H9 (cell line): ENCODE measurements around the gene ZNF432. TPM values are rescaled to one million over a fixed set of nuclear protein-coding genes. Genes with fewer than 3 reads are reported as not detected.

Experiments used
- DNase-seq: peaks from one replicate; pipeline ENCODE4 v3.0.0-alpha.2; 2017
- H2AFZ ChIP-seq: one replicate; pipeline ENCODE4 v1.6.1; 2013; ENCODE audit warnings: mild to moderate bottlenecking, low read length, control low read depth, moderate library complexity
- H2AK5ac ChIP-seq: 2 replicates; pipeline ENCODE4 v1.6.1; 2013; ENCODE audit warnings: low read length, control low read depth, mixed read lengths; ENCODE audit not compliant: insufficient read length
- H2BK120ac ChIP-seq: one replicate; pipeline ENCODE4 v1.6.1; 2013; ENCODE audit warnings: low read depth, mild to moderate bottlenecking, low read length, control low read depth, inconsistent platforms; ENCODE audit not compliant: poor library complexity, severe bottlenecking
- H2BK12ac ChIP-seq: 2 replicates; pipeline ENCODE4 v1.6.1; 2013; ENCODE audit warnings: low read length, control low read depth, mixed read lengths, low read depth; ENCODE audit not compliant: insufficient read length
- H2BK15ac ChIP-seq: 2 replicates; pipeline ENCODE4 v1.6.1; 2013; ENCODE audit warnings: low read depth, low read length, control low read depth
- H2BK20ac ChIP-seq: one replicate; pipeline ENCODE4 v1.6.1; 2013; ENCODE audit warnings: low read depth, mild to moderate bottlenecking, low read length, control low read depth, inconsistent platforms; ENCODE audit not compliant: poor library complexity, severe bottlenecking
- H2BK5ac ChIP-seq: 2 replicates; pipeline ENCODE4 v1.6.1; 2013; ENCODE audit warnings: low read length, control low read depth, mixed read lengths; ENCODE audit not compliant: insufficient read length
- H3K14ac ChIP-seq: 2 replicates; pipeline ENCODE4 v1.6.1; 2013; ENCODE audit warnings: low read length, control low read depth; ENCODE audit not compliant: insufficient read depth
- H3K18ac ChIP-seq: 2 replicates; pipeline ENCODE4 v1.6.1; 2013; ENCODE audit warnings: low read depth, mild to moderate bottlenecking, mixed read lengths, low read length, control low read depth; ENCODE audit not compliant: insufficient read length
- H3K23ac ChIP-seq: 2 replicates; pipeline ENCODE4 v1.6.1; 2013; ENCODE audit warnings: low read length, control low read depth, mixed read lengths, low read depth; ENCODE audit not compliant: insufficient read length
- H3K23me2 ChIP-seq: 2 replicates; pipeline ENCODE4 v1.6.1; 2013; ENCODE audit warnings: low read depth, mild to moderate bottlenecking, mixed read lengths, low read length, control low read depth; ENCODE audit not compliant: insufficient read length, poor library complexity, severe bottlenecking
- H3K27ac ChIP-seq: 2 replicates; pipeline ENCODE4 v1.5.1; 2013; ENCODE audit warnings: low read length, control low read depth, mixed read lengths, low read depth; ENCODE audit not compliant: insufficient read length
- H3K27me3 ChIP-seq: 2 replicates; pipeline ENCODE4 v1.6.1; 2013; ENCODE audit warnings: low read length, control low read depth, inconsistent platforms; ENCODE audit not compliant: insufficient read depth
- H3K4ac ChIP-seq: 2 replicates; pipeline ENCODE4 v1.6.1; 2013; ENCODE audit warnings: low read depth, mild to moderate bottlenecking, control low read depth, inconsistent platforms, low read length, moderate library complexity
- H3K4me1 ChIP-seq: 2 replicates; pipeline ENCODE4 v1.6.1; 2013; ENCODE audit warnings: low read length, control low read depth, inconsistent platforms; ENCODE audit not compliant: insufficient read depth
- H3K4me2 ChIP-seq: 2 replicates; pipeline ENCODE4 v1.6.1; 2013; ENCODE audit warnings: low read length, control low read depth, mixed read lengths; ENCODE audit not compliant: insufficient read length, insufficient read depth
- H3K56ac ChIP-seq: 2 replicates; pipeline ENCODE4 v1.6.1; 2013; ENCODE audit warnings: low read depth, mild to moderate bottlenecking, mixed read lengths, low read length, control low read depth; ENCODE audit not compliant: insufficient read length
- H3K79me1 ChIP-seq: 2 replicates; pipeline ENCODE4 v1.6.1; 2013; ENCODE audit warnings: low read depth, mild to moderate bottlenecking, moderate library complexity, low read length, control low read depth, inconsistent platforms; ENCODE audit not compliant: insufficient read depth, poor library complexity, severe bottlenecking
- H3K79me2 ChIP-seq: 2 replicates; pipeline ENCODE4 v1.6.1; 2013; ENCODE audit warnings: low read length, control low read depth, inconsistent platforms; ENCODE audit not compliant: insufficient read depth
- H3K9ac ChIP-seq: 2 replicates; pipeline ENCODE4 v1.6.1; 2013; ENCODE audit warnings: low read length, control low read depth, mixed read lengths; ENCODE audit not compliant: insufficient read length; ENCODE audit errors: extremely low read depth
- H3K9me3 ChIP-seq: one replicate; pipeline ENCODE4 v1.6.1; 2013; ENCODE audit warnings: low read depth, low read length, inconsistent platforms; ENCODE audit not compliant: control insufficient read depth
- H3T11ph ChIP-seq: one replicate; pipeline ENCODE4 v1.6.1; 2013; ENCODE audit warnings: mild to moderate bottlenecking, low read length, control low read depth, inconsistent platforms
- H4K20me1 ChIP-seq: one replicate; pipeline ENCODE4 v1.6.1; 2013; ENCODE audit not compliant: control insufficient read depth, insufficient read length, insufficient read depth
- H4K5ac ChIP-seq: 2 replicates; pipeline ENCODE4 v1.6.1; 2013; ENCODE audit warnings: low read depth, mild to moderate bottlenecking, mixed read lengths, low read length, control low read depth; ENCODE audit not compliant: insufficient read length
- H4K8ac ChIP-seq: replicated peaks from 2 replicates; pipeline ENCODE4 v1.6.1; 2013; ENCODE audit warnings: low read length, control low read depth, mixed read lengths, low read depth; ENCODE audit not compliant: insufficient read length
- H4K91ac ChIP-seq: 2 replicates; pipeline ENCODE4 v1.6.1; 2013; ENCODE audit warnings: low read depth, mild to moderate bottlenecking, moderate library complexity, mixed read lengths, low read length, control low read depth; ENCODE audit not compliant: insufficient read length
- H3K27ac Mint-ChIP-seq, 3 experiments: 2 replicates in 2 of 3; 3 replicates in 1 of 3; pipeline ENCODE4 v1.8.0; 2020 to 2021; ENCODE audit warnings: mixed read lengths in 3 of 3, mild to moderate bottlenecking in 1 of 3, moderate library complexity in 1 of 3
- H3K27me3 Mint-ChIP-seq: 2 replicates; pipeline ENCODE4 v1.8.0; 2021; ENCODE audit warnings: low read depth, mild to moderate bottlenecking, moderate library complexity, mixed read lengths
- H3K36me3 Mint-ChIP-seq, 3 experiments: 2 replicates in 2 of 3; 3 replicates in 1 of 3; pipeline ENCODE4 v1.8.0; 2020 to 2021; ENCODE audit warnings: low read depth in 3 of 3, mixed read lengths in 3 of 3; ENCODE audit not compliant: insufficient read depth in 1 of 3
- H3K4me1 Mint-ChIP-seq, 2 experiments: 2 replicates each; pipeline ENCODE4 v1.8.0; 2020; ENCODE audit warnings: mixed read lengths in 2 of 2
- H3K4me3 Mint-ChIP-seq, 2 experiments: 2 replicates in 1 of 2; 3 replicates in 1 of 2; pipeline ENCODE4 v1.8.0; 2020 to 2021; ENCODE audit warnings: mild to moderate bottlenecking in 2 of 2, mixed read lengths in 2 of 2, moderate library complexity in 1 of 2
- H3K9me3 Mint-ChIP-seq, 2 experiments: 2 replicates in 1 of 2; 3 replicates in 1 of 2; pipeline ENCODE4 v1.8.0; 2020; ENCODE audit warnings: mild to moderate bottlenecking in 2 of 2, mixed read lengths in 2 of 2, moderate library complexity in 1 of 2
- CTCF ChIP-seq: fragments of 200-600 bp; sonication (generic); conservative IDR thresholded peaks from 3 replicates; pipeline ENCODE4 v1.8.0; 2021; ENCODE audit warnings: antibody characterized with exemption, mild to moderate bottlenecking
- WGBS: extraction: QIAGEN DNeasy Blood & Tissue Kit; methylation state at CpG from one replicate; pipeline ENCODE4 v1.1.7; 2013; ENCODE audit warnings: missing lambda C conversion rate, low lambda C conversion rate, mixed read lengths; ENCODE audit not compliant: insufficient read length; ENCODE audit errors: extremely low coverage; 5-methylcytosine and 5-hydroxymethylcytosine counted together
- total RNA-seq: library from RNA; stranded (reverse); gene quantifications from 2 replicates; pipeline ENCODE4 v1.2.1, GENCODE V29; 2021

Gene ZNF432
- total RNA-seq, 1 experiment from 2014 or later = 13.2 TPM

DNA sequence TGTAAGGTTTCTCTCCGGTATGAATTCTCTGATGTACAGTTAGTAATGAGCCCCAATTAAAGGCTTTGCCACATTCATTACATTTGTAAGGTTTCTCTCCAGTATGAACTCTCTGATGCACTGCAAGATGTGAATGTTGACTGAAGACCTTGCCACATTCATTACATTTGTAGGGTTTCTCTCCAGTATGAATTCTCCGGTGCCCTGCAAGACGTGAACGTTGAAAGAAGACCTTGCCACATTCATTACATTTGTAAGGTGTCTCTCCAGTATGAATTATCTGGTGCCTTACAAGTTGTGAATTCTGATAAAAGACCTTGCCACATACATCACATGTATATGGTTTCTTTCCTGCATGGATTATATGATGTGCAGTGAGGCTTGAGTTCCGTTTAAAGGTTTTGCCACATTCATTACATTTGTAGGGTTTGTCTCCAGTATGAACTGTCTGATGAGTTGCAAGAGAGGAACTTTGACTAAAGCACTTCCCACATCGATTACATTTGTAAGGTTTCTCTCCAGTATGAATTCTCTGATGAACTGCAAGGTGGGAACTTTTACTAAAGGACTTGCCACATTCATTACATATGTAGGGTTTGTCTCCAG is 17.7 kb upstream of the ZNF432 start:
- no peak overlapping the region for H4K8ac ChIP-seq
- H3K79me1 ChIP-seq = no peaks in the 10 kb centered on the region
- H3T11ph ChIP-seq = no peak overlapping the region
- H3K23me2 ChIP-seq = no peaks in the 10 kb centered on the region
- H3K4me1 Mint-ChIP-seq = no peaks in the 10 kb centered on the region
- H2AFZ ChIP-seq = no peak overlapping the region
- no peaks in the 10 kb centered on the region for H3K27me3 ChIP-seq
- no peak overlapping the region for H3K27ac ChIP-seq
- H3K4me1 ChIP-seq = no peaks in the 10 kb centered on the region
- H3K18ac ChIP-seq = no peak overlapping the region
- no peak for DNase-seq
- H3K4me3 Mint-ChIP-seq = no peak overlapping the region
- H3K79me2 ChIP-seq = no peaks in the 10 kb centered on the region
- no peak overlapping the region for H2BK15ac ChIP-seq
- no peak overlapping the region for H4K91ac ChIP-seq
- no peak overlapping the region for H2BK5ac ChIP-seq
- TF ChIP-seq CTCF = no peak
- H3K27me3 Mint-ChIP-seq = no peaks in the 10 kb centered on the region; the same call in 1 of the 2 replicates
- H2BK120ac ChIP-seq = no peak overlapping the region
- H2BK12ac ChIP-seq = no peak overlapping the region
- no peak overlapping the region for H3K9ac ChIP-seq
- no peak overlapping the region for H3K27ac Mint-ChIP-seq
- no peak overlapping the region for H3K4me2 ChIP-seq
- no peak overlapping the region for H4K5ac ChIP-seq
- no peak overlapping the region for H3K14ac ChIP-seq
- H3K9me3 ChIP-seq = peaks cover 79% of the 10 kb centered on the region
- H3K4ac ChIP-seq = no peak overlapping the region
- no peak overlapping the region for H2AK5ac ChIP-seq
- no peaks in the 10 kb centered on the region for H4K20me1 ChIP-seq
- H3K56ac ChIP-seq = no peak overlapping the region
- no peak overlapping the region for H2BK20ac ChIP-seq
- H3K36me3 Mint-ChIP-seq = peaks cover 85 to 96% (median 91%) of the 10 kb centered on the region in 3 experiments
- no peak overlapping the region for H3K23ac ChIP-seq
- WGBS = no CpG with 5 or more reads among the region's 6 CpGs
- H3K9me3 Mint-ChIP-seq = peaks cover 88 to 95% of the 10 kb centered on the region in 2 experiments
